ENCODE results near the gene EHD4.

DNA sequence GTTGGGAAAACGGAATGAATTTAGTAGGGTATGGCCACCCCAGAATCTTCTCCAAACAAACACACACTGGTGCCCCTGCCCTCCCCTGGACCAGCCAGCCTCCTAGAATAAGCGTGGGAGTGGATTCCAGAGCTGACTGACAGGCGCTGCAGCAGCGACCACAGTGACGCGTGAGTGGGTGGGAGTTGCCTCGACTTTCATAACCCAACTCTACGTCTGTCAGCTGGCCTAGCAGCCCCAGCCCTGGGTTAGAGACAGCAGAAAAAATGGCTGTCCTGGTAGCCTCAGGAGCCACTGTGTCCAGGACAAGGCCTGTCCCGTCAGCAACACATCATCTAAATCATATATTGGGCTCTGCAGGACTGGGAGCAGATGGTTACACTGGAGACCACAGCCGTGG is 123.7 kb downstream of the EHD4 start:
- TF ChIP-seq SIN3A (IDR thresholded peaks at IDR 0.05; ENCODE audit: borderline replicate concordance, insufficient read depth, low read length) (no peak), TAF1 (IDR thresholded peaks at IDR 0.05; ENCODE audit: borderline replicate concordance, insufficient read depth, low read length) (no peak), POLR2AphosphoS5 (IDR thresholded peaks at IDR 0.05; ENCODE audit: low read depth, low read length) (no peak)
- TF ChIP-seq, protein P1, sequence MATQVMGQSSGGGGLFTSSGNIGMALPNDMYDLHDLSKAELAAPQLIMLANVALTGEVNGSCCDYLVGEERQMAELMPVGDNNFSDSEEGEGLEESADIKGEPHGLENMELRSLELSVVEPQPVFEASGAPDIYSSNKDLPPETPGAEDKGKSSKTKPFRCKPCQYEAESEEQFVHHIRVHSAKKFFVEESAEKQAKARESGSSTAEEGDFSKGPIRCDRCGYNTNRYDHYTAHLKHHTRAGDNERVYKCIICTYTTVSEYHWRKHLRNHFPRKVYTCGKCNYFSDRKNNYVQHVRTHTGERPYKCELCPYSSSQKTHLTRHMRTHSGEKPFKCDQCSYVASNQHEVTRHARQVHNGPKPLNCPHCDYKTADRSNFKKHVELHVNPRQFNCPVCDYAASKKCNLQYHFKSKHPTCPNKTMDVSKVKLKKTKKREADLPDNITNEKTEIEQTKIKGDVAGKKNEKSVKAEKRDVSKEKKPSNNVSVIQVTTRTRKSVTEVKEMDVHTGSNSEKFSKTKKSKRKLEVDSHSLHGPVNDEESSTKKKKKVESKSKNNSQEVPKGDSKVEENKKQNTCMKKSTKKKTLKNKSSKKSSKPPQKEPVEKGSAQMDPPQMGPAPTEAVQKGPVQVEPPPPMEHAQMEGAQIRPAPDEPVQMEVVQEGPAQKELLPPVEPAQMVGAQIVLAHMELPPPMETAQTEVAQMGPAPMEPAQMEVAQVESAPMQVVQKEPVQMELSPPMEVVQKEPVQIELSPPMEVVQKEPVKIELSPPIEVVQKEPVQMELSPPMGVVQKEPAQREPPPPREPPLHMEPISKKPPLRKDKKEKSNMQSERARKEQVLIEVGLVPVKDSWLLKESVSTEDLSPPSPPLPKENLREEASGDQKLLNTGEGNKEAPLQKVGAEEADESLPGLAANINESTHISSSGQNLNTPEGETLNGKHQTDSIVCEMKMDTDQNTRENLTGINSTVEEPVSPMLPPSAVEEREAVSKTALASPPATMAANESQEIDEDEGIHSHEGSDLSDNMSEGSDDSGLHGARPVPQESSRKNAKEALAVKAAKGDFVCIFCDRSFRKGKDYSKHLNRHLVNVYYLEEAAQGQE (IDR thresholded peaks at IDR 0.05; ENCODE audit: insufficient read depth in 1 of 2, low read depth in 2 of 2, low read length in 2 of 2) = no peak

All from PFSK-1 (cell line).